ENCODE data around the gene SAE1.

- TF ChIP-seq EZH2phosphoT487 (IDR thresholded peaks at IDR 0.05) (no peak), CTCF (IDR thresholded peaks at IDR 0.05) (no peak), EZH2 (IDR thresholded peaks at IDR 0.05) (no peak)
Observed at GRCh38 chr19:47132194-47132852, 1.7 kb downstream of the SAE1 start.
